K562 (cell line): ENCODE data around the gene DAB2IP.

Experiments used
- ELF4 ChIP-seq: fragments of 450-650 bp; formaldehyde crosslinking; IDR thresholded peaks from 2 replicates; pipeline ENCODE4 v1.4.0; 2022; ENCODE audit warnings: missing genetic modification characterization
- ETS2 ChIP-seq: IDR thresholded peaks from 2 replicates; pipeline ENCODE4 v1.6.1; 2016; ENCODE audit warnings: borderline replicate concordance, missing genetic modification characterization, mild to moderate bottlenecking, moderate library complexity, missing compliant biosample characterization; ENCODE audit not compliant: poor library complexity, severe bottlenecking
- EZH2 ChIP-seq: IDR thresholded peaks from 2 replicates; pipeline ENCODE4 v1.6.1; 2012; ENCODE audit warnings: low read depth, mild to moderate bottlenecking, inconsistent platforms, low read length, borderline replicate concordance
- FOXK2 ChIP-seq, 2 experiments: fragments of 450-650 bp; IDR thresholded peaks in 1 of 2; conservative IDR thresholded peaks in 1 of 2; 2 replicates each; pipeline ENCODE4 v1.6.1; 2016; ENCODE audit warnings: low read depth in 2 of 2, mild to moderate bottlenecking in 1 of 2
- HBP1 ChIP-seq: fragments of 450-650 bp; formaldehyde crosslinking; IDR thresholded peaks from 2 replicates; pipeline ENCODE4 v1.4.0; 2022; ENCODE audit warnings: missing genetic modification characterization
- OTX1 ChIP-seq: fragments of 450-650 bp; formaldehyde crosslinking; IDR thresholded peaks from 2 replicates; pipeline ENCODE4 v1.4.0; 2022; ENCODE audit warnings: mild to moderate bottlenecking
- STAT5B ChIP-seq: fragments of 250-450 bp; sonication (Bioruptor Pico); IDR thresholded peaks from 2 replicates; pipeline ENCODE4 v1.8.0; 2021; ENCODE audit warnings: mild to moderate bottlenecking, inconsistent platforms
- ZNF232 ChIP-seq: sonication (generic); formaldehyde crosslinking; IDR thresholded peaks from 2 replicates; pipeline ENCODE4 v1.8.0; 2022; ENCODE audit warnings: mild to moderate bottlenecking, missing genetic modification reagents

GRCh38 chr9:121749614-121750013, 98.2 kb downstream of the DAB2IP start:
- TF ChIP-seq FOXK2 (conservative IDR thresholded peaks at IDR 0.05 in 1 of 2, IDR thresholded peaks at IDR 0.05 in 1 of 2; ENCODE audit: low read depth in 2 of 2), result no peak
- no peak for TF ChIP-seq ETS2 (tag)
- TF ChIP-seq STAT5B, result no peak
- TF ChIP-seq ZNF232 (CRISPR knock-in tag), result no peak
- no peak for TF ChIP-seq OTX1 (CRISPR knock-in tag)
- TF ChIP-seq EZH2, result no peak
- TF ChIP-seq HBP1, result no peak
- no peak for TF ChIP-seq ELF4 (CRISPR knock-in tag)
